Measurements from ENCODE around the gene NCKAP5. TPM values are rescaled to one million over a fixed set of nuclear protein-coding genes. Genes with fewer than 3 reads are reported as not detected.

The NCKAP5 gene
- total RNA-seq, 2 donors from 2014 or later = 0.78 to 2.6 TPM

- peaks cover 17% of the 10 kb centered on the region for H3K4me1 ChIP-seq
- 8 to 21% methylated on average over 1 of the region's 1 CpG for WGBS, 2 donors
- ATAC-seq (no peak), DNase-seq (no peak)
- H3K4me3 ChIP-seq = no peak overlapping the region
- TF ChIP-seq POLR2A (IDR thresholded peaks at IDR 0.05) = no peak
- no peak for TF ChIP-seq CTCF (IDR thresholded peaks at IDR 0.05)
- intact Hi-C loops (cut with DNase I) = no loop called here
- H3K9me3 ChIP-seq = no peaks in the 10 kb centered on the region
- H3K36me3 ChIP-seq (replicated peaks in 1 of 2; ENCODE audit: insufficient read depth in 1 of 2, low read depth in 2 of 2) = no peaks in the 10 kb centered on the region
- no peak overlapping the region for H3K27ac ChIP-seq
- H3K27me3 ChIP-seq = no peaks in the 10 kb centered on the region
Measured at GRCh38 chr2:133158024-133158423, 410.2 kb downstream of the NCKAP5 start.

GRCh38 chr2:133157141-133157540, 411.1 kb downstream of the NCKAP5 start:
- no peak overlapping the region for H3K27ac ChIP-seq
- TF ChIP-seq POLR2A (IDR thresholded peaks at IDR 0.05) (no peak), CTCF (IDR thresholded peaks at IDR 0.05) (no peak)
- no peaks in the 10 kb centered on the region for H3K36me3 ChIP-seq (replicated peaks in 1 of 2; ENCODE audit: insufficient read depth in 1 of 2, low read depth in 2 of 2)
- H3K4me3 ChIP-seq = no peak overlapping the region
- no peak for DNase-seq
- intact Hi-C loops (cut with DNase I) = no loop called here
- H3K27me3 ChIP-seq = no peaks in the 10 kb centered on the region
- 57 to 66% methylated on average over 3 of the region's 3 CpGs for WGBS, 2 donors
- no peak for ATAC-seq
- H3K9me3 ChIP-seq = no peaks in the 10 kb centered on the region
- H3K4me1 ChIP-seq = peaks cover 17% of the 10 kb centered on the region

GRCh38 chr2:133152801-133153200, 415.5 kb downstream of the NCKAP5 start:
- H3K27me3 ChIP-seq = no peaks in the 10 kb centered on the region
- TF ChIP-seq POLR2A (IDR thresholded peaks at IDR 0.05) (no peak), CTCF (IDR thresholded peaks at IDR 0.05) (no peak)
- H3K36me3 ChIP-seq (replicated peaks in 1 of 2; ENCODE audit: insufficient read depth in 1 of 2, low read depth in 2 of 2) = no peaks in the 10 kb centered on the region
- H3K4me1 ChIP-seq = peaks cover 7% of the 10 kb centered on the region
- H3K4me3 ChIP-seq = no peak overlapping the region
- DNase-seq (no peak), ATAC-seq (no peak)
- WGBS, 2 donors = 79 to 93% methylated on average over 1 of the region's 1 CpG
- H3K27ac ChIP-seq = no peak overlapping the region
- intact Hi-C loops (cut with DNase I) = no loop called here
- H3K9me3 ChIP-seq = no peaks in the 10 kb centered on the region

GRCh38 chr2:133148187-133148586, 420.1 kb downstream of the NCKAP5 start:
- Histone ChIP-seq H3K27me3 (no peaks in the 10 kb centered on the region), H3K36me3 (replicated peaks in 1 of 2; ENCODE audit: insufficient read depth in 1 of 2, low read depth in 2 of 2) (no peaks in the 10 kb centered on the region), H3K27ac (no peak overlapping the region), H3K4me3 (no peak overlapping the region), H3K4me1 (peaks cover 16% of the 10 kb centered on the region), H3K9me3 (no peaks in the 10 kb centered on the region)
- no peak for DNase-seq
- intact Hi-C loops (cut with DNase I) = no loop called here
- no peak for TF ChIP-seq POLR2A (IDR thresholded peaks at IDR 0.05)
- TF ChIP-seq CTCF (IDR thresholded peaks at IDR 0.05) = no peak
- ATAC-seq = no peak
- 79 to 81% methylated on average over 2 of the region's 2 CpGs for WGBS, 2 donors

- Histone ChIP-seq H3K27ac (no peak overlapping the region), H3K9me3 (no peaks in the 10 kb centered on the region), H3K36me3 (replicated peaks in 1 of 2; ENCODE audit: insufficient read depth in 1 of 2, low read depth in 2 of 2) (no peaks in the 10 kb centered on the region), H3K4me1 (peaks cover 17% of the 10 kb centered on the region), H3K4me3 (no peak overlapping the region), H3K27me3 (no peaks in the 10 kb centered on the region)
- DNase-seq = no peak
- no peak for TF ChIP-seq POLR2A (IDR thresholded peaks at IDR 0.05)
- TF ChIP-seq CTCF (IDR thresholded peaks at IDR 0.05) = no peak
- ATAC-seq = no peak
- intact Hi-C loops (cut with DNase I) = no loop called here
- WGBS, 2 donors = 39 to 59% methylated on average over 1 of the region's 1 CpG
Measured at GRCh38 chr2:133146893-133147292, 421.4 kb downstream of the NCKAP5 start.
